Cardiac muscle cell (in vitro differentiated cells and primary cell): ENCODE results near the gene ZFPM1. TPM values are rescaled to one million over a fixed set of nuclear protein-coding genes. Genes with fewer than 3 reads are reported as not detected.

ENCODE experiments used
- DNase-seq, 2 donors: peaks; one replicate each; pipeline versions ENCODE4 v3.0.0 to v3.0.0-alpha.2; 2010 to 2017; ENCODE audit warnings: low read depth in 1 of 2, low spot score in 1 of 2
- H3K27ac ChIP-seq: fragments of 200-600 bp; sonication (generic); 2 replicates; pipeline ENCODE4 v1.5.1; 2016
- H3K27me3 ChIP-seq: fragments of 200-600 bp; sonication (generic); 2 replicates; pipeline ENCODE4 v1.6.0; 2016; ENCODE audit warnings: control low read depth
- H3K36me3 ChIP-seq: fragments of 200-600 bp; sonication (generic); 2 replicates; pipeline ENCODE4 v1.5.1; 2016; ENCODE audit warnings: control low read depth
- H3K4me1 ChIP-seq: fragments of 200-600 bp; sonication (generic); 2 replicates; pipeline ENCODE4 v1.8.1; 2017; ENCODE audit warnings: low read depth, mild to moderate bottlenecking, mixed run types
- H3K4me3 ChIP-seq: fragments of 200-600 bp; sonication (generic); 2 replicates; pipeline ENCODE4 v1.5.1; 2016; ENCODE audit warnings: mild to moderate bottlenecking
- H3K9me3 ChIP-seq: fragments of 200-600 bp; sonication (generic); 2 replicates; pipeline ENCODE4 v1.5.1; 2017; ENCODE audit warnings: low read depth, mild to moderate bottlenecking, control low read depth
- CTCF ChIP-seq: IDR thresholded peaks from 2 replicates; pipeline ENCODE4 v1.5.1; 2012; ENCODE audit warnings: low read depth, mild to moderate bottlenecking, low read length
- polyA plus RNA-seq: library from polyadenylated mRNA; unstranded; fragments of >200 nt; fragmentation: Nextera tagmentation; extraction: Ambion mirVana; gene quantifications from 2 replicates; pipeline ENCODE4 v1.2.1, GENCODE V29; 2016
- total RNA-seq: library from RNA; depleted of rRNA; stranded (reverse); fragments of >200 nt; gene quantifications from 2 replicates; pipeline ENCODE4 v1.2.3, GENCODE V29; 2016

Gene ZFPM1
- total and polyA plus RNA-seq, 2 experiments from 2014 or later: 7.6 to 9.4 TPM

DNA sequence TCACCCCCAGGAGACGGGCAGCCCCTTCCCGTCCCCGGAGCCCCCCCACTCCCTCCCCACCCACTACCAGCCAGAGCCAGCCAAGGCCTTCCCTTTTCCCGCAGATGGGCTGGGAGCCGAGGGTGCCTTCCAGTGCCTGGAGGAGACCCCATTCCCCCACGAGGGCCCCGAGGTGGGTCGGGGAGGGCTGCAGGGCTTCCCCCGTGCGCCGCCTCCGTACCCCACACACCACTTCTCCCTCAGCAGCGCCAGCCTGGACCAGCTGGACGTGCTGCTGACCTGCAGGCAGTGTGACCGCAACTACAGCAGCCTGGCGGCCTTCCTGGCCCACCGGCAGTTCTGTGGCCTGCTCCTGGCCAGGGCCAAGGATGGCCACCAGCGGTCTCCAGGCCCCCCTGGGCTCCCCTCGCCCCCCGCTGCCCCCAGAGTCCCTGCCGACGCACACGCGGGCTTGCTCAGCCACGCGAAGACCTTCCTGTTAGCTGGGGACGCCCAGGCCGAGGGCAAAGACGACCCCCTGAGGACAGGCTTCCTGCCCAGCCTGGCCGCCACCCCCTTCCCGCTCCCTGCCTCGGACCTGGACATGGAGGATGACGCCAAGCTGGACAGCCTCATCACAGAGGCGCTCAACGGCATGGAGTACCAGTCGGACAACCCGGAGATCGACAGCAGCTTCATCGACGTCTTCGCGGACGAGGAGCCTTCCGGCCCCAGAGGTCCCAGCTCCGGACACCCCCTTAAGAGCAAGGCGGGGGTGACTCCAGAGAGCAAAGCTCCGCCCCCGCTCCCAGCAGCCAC is 23.5 kb upstream of the ZFPM1 start:
- H3K4me3 ChIP-seq: no peak overlapping the region
- H3K36me3 ChIP-seq: no peaks in the 10 kb centered on the region
- H3K27ac ChIP-seq: no peak overlapping the region
- H3K4me1 ChIP-seq: no peaks in the 10 kb centered on the region
- no peaks in the 10 kb centered on the region for H3K9me3 ChIP-seq
- no peak for DNase-seq
- no peak for TF ChIP-seq CTCF
- H3K27me3 ChIP-seq: peaks cover 16% of the 10 kb centered on the region

DNA sequence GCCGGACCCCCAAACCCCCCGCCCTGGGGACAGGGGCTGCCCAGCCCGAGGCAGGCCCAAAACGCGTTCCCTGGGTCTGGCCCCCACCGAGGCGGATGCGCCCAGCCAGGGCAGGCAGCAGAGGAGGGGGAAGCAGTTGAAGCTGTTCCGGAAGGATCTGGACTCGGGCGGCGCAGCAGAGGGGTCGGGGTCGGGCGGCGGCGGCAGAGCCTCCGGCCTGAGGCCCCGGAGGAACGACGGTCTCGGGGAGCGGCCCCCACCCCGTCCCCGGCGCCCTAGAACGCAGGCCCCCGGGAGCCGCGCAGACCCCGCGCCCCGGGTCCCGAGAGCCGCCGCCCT is 22.9 kb upstream of the ZFPM1 start:
- H3K36me3 ChIP-seq: no peaks in the 10 kb centered on the region
- H3K4me1 ChIP-seq: no peaks in the 10 kb centered on the region
- peaks cover 16% of the 10 kb centered on the region for H3K27me3 ChIP-seq
- no peak overlapping the region for H3K4me3 ChIP-seq
- H3K27ac ChIP-seq: no peak overlapping the region
- no peak for TF ChIP-seq CTCF
- H3K9me3 ChIP-seq: no peaks in the 10 kb centered on the region
- no peak for DNase-seq

GRCh38 chr16:88430524-88431446 is 22.3 kb upstream of the ZFPM1 start:
- H3K36me3 ChIP-seq: no peaks in the 10 kb centered on the region
- no peak overlapping the region for H3K4me3 ChIP-seq
- H3K27me3 ChIP-seq: peaks cover 16% of the 10 kb centered on the region
- TF ChIP-seq CTCF: no peak
- no peak overlapping the region for H3K27ac ChIP-seq
- no peaks in the 10 kb centered on the region for H3K4me1 ChIP-seq
- H3K9me3 ChIP-seq: no peaks in the 10 kb centered on the region
- peak in 1 of 2 donors; percentile 42 for DNase-seq

GRCh38 chr16:88431651-88432050 is 21.4 kb upstream of the ZFPM1 start:
- Histone ChIP-seq H3K27me3 (peaks cover 16% of the 10 kb centered on the region), H3K4me3 (no peak overlapping the region), H3K27ac (no peak overlapping the region), H3K36me3 (no peaks in the 10 kb centered on the region), H3K4me1 (no peaks in the 10 kb centered on the region), H3K9me3 (no peaks in the 10 kb centered on the region)
- no peak for DNase-seq
- TF ChIP-seq CTCF: no peak

DNA sequence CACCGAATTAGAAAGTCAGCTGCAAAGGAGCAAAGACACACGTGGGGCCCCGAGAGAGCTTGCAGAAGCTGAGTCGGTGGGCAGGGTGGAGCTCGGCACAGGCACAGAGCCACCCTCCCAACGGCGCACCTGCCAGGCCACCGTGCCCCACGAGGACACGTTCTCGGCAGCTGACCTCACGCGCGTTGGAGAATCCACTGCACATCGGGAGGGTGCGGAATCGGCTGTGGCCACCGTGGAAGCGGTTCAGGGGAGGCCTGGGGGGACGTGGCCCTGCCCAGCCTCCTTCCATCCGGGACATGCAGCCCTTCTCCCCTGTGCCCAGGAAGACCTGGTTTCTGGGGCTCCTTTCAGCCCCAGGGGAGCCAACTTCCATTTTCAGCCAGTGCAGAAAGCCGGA is 20.9 kb upstream of the ZFPM1 start:
- Histone ChIP-seq H3K27ac (no peak overlapping the region), H3K9me3 (no peaks in the 10 kb centered on the region), H3K4me3 (no peak overlapping the region), H3K4me1 (no peaks in the 10 kb centered on the region), H3K27me3 (peaks cover 16% of the 10 kb centered on the region), H3K36me3 (no peaks in the 10 kb centered on the region)
- TF ChIP-seq CTCF: no peak
- no peak for DNase-seq
